ENCODE measurements around the gene DAZ4. TPM values are rescaled to one million over a fixed set of nuclear protein-coding genes. Genes with fewer than 3 reads are reported as not detected.
"Not testable (repeated sequence)": the region's sequence is repeated elsewhere in the genome, so short reads cannot be mapped to it uniquely, and the experiment has no call there.

Gene DAZ4, protein sequence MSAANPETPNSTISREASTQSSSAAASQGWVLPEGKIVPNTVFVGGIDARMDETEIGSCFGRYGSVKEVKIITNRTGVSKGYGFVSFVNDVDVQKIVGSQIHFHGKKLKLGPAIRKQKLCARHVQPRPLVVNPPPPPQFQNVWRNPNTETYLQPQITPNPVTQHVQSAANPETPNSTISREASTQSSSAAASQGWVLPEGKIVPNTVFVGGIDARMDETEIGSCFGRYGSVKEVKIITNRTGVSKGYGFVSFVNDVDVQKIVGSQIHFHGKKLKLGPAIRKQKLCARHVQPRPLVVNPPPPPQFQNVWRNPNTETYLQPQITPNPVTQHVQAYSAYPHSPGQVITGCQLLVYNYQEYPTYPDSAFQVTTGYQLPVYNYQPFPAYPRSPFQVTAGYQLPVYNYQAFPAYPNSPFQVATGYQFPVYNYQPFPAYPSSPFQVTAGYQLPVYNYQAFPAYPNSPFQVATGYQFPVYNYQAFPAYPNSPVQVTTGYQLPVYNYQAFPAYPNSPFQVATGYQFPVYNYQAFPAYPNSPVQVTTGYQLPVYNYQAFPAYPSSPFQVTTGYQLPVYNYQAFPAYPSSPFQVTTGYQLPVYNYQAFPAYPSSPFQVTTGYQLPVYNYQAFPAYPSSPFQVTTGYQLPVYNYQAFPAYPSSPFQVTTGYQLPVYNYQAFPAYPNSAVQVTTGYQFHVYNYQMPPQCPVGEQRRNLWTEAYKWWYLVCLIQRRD
- not detected for total RNA-seq

DNA sequence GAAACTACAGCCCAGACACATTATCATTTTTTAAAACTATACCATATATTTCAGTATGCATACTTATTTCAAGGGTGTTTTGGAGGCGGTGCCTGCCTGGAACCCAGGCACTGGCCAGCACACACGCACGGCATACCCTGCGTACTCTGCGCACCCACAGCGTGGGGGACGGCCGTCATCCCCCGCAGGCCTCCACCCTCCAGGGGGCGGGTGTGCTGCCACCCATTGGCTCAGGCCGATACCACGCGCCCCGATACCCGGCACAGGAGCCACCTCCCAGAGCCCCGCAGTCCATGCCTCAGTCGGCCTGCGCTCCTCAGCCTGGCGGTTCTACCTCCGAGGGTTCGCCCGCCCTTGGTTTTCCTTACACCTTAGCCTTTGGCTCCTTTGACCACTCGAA lies at the start of gene DAZ4:
Gene DAZ4 (plus strand): TSS at position 301 of the 400 bp plus-strand sequence. CDS start 208 bp downstream, outside the sequence.
- not testable (repeated sequence) for H3K4me3 Mint-ChIP-seq, H3K9me3 Mint-ChIP-seq, H3K4me1 Mint-ChIP-seq, DNase-seq, H3K36me3 Mint-ChIP-seq, H3K27me3 Mint-ChIP-seq, H3K27ac Mint-ChIP-seq

DNA sequence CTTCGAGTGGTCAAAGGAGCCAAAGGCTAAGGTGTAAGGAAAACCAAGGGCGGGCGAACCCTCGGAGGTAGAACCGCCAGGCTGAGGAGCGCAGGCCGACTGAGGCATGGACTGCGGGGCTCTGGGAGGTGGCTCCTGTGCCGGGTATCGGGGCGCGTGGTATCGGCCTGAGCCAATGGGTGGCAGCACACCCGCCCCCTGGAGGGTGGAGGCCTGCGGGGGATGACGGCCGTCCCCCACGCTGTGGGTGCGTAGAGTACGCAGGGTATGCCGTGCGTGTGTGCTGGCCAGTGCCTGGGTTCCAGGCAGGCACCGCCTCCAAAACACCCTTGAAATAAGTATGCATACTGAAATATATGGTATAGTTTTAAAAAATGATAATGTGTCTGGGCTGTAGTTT lies 20.4 kb upstream of the DAZ4 start, which contains the start of gene DAZ3:
Gene DAZ3 (minus strand): TSS at position 101 of the 400 bp plus-strand sequence. CDS start 208 bp downstream, outside the sequence.
- H3K9me3 Mint-ChIP-seq, H3K36me3 Mint-ChIP-seq: not testable (repeated sequence)

DNA sequence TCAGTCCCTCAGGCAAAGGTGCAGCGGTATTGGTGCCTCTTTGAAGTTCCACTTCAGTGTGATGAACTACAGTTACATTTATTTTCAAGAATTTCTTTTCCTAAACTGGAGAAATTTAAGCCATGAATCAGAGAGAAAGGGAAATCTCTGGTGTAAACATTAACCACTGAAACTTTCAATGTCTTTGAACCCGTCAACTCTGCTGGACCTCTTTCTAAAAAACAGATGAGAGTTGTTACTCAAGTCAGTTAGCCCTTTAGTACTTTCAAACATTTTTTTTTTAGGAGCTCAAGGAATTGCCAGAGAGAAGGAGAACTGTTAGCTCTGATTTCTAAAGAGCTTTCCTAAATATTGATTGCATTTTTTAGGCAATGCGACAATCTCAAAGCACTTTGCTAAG lies 11.9 kb upstream of the DAZ4 start:
- H3K36me3 Mint-ChIP-seq, H3K4me3 Mint-ChIP-seq, DNase-seq, H3K27ac Mint-ChIP-seq, H3K4me1 Mint-ChIP-seq, H3K27me3 Mint-ChIP-seq, H3K9me3 Mint-ChIP-seq: not testable (repeated sequence)

More for the DNA sequence above, 20.4 kb upstream of the DAZ4 start, which contains the start of gene DAZ3:
- not testable (repeated sequence) for H3K4me1 Mint-ChIP-seq, DNase-seq, H3K27me3 Mint-ChIP-seq, H3K4me3 Mint-ChIP-seq, H3K27ac Mint-ChIP-seq

DNA sequence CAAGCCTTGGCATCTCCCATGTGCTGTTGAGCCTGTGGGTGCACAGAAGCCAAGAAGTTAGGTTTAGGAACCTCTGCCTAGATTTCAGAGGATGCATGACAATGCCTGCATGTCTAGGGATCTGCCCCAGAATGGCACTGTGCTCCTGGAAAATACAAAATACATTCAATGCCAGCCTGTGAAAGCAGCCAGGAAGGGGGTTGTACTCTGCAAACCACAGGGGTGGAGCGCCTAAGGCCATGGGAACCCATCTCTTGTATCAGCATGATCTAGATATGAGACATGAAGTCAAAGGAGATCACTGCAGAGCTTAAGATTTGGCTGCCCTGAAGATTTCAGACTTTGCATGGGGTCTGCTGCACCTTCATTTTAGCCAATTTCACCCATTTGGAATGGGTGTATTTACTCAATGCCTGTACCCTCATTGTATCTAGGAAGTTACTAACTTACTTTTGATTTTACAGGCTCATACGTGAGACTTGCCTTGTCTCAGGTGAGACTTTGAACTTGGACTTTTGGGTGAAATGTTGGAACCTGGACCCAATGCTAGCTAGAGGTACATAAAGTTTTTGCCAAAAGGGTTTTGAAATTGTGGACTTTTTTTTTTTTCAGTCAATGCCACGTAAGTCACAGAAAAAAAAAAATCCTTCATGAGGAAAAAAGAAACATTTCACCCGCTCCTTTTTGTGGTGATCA lies 9.4 kb upstream of the DAZ4 start:
- H3K4me1 Mint-ChIP-seq, H3K27me3 Mint-ChIP-seq, H3K27ac Mint-ChIP-seq, H3K4me3 Mint-ChIP-seq, H3K9me3 Mint-ChIP-seq, H3K36me3 Mint-ChIP-seq, DNase-seq: not testable (repeated sequence)

DNA sequence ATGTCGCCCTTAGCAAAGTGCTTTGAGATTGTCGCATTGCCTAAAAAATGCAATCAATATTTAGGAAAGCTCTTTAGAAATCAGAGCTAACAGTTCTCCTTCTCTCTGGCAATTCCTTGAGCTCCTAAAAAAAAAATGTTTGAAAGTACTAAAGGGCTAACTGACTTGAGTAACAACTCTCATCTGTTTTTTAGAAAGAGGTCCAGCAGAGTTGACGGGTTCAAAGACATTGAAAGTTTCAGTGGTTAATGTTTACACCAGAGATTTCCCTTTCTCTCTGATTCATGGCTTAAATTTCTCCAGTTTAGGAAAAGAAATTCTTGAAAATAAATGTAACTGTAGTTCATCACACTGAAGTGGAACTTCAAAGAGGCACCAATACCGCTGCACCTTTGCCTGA lies 8.7 kb upstream of the DAZ4 start:
- not testable (repeated sequence) for H3K27me3 Mint-ChIP-seq, H3K36me3 Mint-ChIP-seq, DNase-seq, H3K9me3 Mint-ChIP-seq, H3K4me1 Mint-ChIP-seq, H3K27ac Mint-ChIP-seq, H3K4me3 Mint-ChIP-seq

Other genes starting within 250 kb of the DAZ4 start
- gene BPY2B, start 215.9 kb upstream of the DAZ4 start, total RNA-seq, result not detected
- not detected for gene DAZ3, start 20.5 kb upstream of the DAZ4 start, total RNA-seq
- gene BPY2C, start 218.2 kb downstream of the DAZ4 start, total RNA-seq, result not detected

All from activated naive CD8-positive, alpha-beta T cell treated with anti-CD3 and anti-CD28 coated beads for 36 hours (primary cell).